NCI-H2107 treated with DMSO at 0.1 percent for 48 hours (cell line): ENCODE data around the gene PPP2R5E.

Experiments used
- DNase-seq: peaks from one replicate; lab custom pipeline; 2025; ENCODE audit not compliant: unreplicated experiment; lab: John Stamatoyannopoulos, UW

Gene PPP2R5E

DNA sequence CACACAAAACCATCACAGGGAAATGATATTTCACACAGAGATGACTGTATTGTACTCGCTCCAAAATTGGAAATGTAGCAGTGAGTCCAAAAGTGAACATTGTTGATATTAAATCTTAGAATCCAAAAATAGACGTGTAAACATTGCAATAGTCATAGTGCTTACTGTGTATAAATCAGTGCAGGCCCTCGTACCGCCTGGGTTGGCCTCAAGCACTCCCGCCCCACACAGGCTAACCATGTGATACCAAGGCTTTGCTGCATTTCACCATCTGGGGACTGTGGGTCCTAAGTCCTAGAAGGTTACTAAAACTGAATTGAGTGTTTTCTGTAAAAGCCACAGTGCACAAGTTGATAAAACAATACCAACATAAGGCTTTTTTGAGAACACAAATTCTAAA is 107.3 kb downstream of the PPP2R5E start:
- DNase-seq: no peak

DNA sequence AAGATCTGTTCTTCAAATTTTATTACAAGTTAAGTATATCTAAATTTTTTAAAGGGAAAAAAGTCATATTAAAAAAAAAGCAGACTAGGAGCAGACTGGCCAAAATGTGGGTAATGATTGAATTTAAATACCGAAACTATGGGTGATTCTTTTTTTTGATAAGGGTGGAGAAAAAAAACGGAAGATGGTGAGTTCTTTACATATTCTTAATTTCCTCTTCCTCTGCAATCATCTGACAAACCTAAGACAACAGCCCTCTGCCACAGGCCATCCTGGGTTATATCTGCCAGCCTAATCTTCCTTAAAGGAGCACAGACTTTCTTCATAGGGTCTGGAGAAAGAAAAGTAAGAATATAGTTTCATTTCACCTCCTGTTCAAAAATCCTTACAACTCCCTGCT is 108.0 kb downstream of the PPP2R5E start:
- no peak for DNase-seq

DNA sequence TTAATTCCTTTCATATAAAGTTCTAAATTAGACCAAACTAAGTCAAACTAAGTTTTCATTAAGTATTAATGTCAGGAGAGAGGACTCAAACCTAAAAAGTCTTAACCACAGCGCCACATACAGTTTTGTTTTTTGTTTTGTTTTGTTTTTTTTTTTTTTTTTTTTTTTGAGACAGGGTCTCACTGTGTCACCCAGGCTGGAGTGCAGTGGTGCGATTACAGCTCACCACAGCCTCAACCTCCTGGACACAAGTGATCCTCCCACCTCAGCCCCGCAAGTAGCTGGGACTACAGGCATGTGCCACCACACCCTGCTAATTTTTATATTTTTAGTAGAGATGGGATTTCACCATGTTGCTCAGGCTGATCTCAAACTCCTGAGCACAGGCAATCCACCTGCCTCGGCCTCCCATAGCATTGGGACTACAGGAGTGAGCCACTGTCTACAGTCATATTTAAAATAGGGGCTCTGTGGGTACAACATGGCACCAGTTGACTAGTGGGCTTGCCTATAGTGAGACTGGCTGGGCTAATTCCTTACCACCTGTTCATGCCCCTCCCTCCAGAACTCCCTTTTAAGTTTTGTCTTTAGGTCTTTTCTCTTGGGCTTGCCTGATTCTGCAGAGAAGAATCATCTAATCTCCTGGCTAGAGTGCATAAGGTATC is 110.2 kb downstream of the PPP2R5E start:
- DNase-seq: no peak

DNA sequence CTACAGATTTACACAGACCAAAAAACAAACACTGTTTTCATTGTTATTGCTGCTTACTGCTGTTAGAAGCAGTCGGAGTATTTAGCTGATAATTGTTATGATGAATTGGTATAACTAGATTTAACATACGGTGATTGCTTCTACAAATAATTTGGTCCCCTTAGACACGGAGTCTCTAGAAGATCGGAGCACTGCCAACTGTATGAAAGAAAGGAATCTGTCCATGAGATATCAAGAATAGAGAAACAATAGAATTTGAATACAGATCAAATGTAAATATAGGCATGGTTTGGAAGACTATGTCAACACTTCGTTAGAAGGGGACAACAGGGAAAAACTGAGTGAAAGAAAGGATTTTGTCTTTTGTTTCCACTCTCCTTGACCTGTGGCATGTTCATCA is 110.9 kb downstream of the PPP2R5E start:
- DNase-seq: no peak

DNA sequence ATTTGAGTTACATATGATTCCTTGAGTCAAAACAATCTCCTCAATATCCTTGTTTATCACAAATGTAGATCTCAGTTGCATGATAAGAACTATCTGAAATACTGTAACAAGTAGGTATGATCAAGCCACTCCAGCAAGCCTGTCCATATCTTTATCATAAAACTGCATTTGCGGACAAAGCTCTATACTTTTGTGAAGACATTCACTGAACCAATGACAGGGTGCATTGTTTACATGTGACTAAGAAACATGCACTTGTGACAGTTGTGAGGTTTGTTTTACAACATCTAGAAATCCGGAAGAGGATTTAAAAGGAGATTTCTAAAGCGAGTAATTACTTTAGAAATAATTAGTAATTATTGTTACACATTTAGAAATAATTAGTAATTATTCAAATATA is 111.7 kb downstream of the PPP2R5E start:
- DNase-seq: no peak

DNA sequence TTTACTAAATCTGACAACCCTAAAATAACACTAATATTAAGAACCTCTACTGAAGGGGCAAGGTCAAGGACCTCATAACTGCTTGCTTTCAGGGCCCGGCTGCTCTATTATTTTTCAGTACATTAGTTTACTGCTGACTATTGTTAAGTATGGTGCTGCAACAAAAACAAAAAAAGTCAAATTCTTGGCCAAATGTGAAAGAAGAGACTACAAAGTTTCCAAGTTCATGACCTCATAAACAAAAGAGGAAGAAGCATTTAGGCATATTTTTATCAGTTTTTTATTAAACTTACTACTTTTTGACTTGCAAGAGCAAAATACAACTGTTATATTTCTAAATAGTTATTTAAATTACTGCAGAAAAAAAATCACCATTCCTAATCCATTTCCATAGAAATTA is 114.7 kb downstream of the PPP2R5E start:
- no peak for DNase-seq

DNA sequence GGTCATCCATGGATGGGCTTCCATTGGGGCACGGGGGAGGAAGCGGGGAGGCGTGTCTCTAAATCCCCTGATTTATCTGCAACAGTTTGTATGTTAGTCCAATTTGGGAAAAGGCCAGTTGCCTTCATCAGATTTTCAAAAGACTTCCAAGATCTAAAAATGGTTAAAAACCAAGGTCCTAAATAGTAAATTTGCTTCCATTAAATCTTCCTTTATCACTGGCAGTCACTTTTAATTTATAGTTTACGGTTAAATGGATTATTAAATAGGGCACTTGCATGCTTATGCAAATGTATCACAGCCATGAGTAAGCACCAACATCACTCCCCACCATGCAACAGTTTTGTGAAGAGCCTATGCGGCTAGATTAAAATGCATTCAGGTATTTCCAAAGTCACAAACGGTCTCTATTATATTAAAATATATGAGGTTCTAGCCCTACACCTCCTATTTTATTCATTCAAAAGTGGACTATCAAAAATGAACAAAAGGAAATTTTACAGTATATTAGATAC is 116.3 kb downstream of the PPP2R5E start:
- no peak for DNase-seq

GRCh38 chr14:63423889-63424288 is 119.3 kb downstream of the PPP2R5E start:
- DNase-seq: no peak

GRCh38 chr14:63423381-63423780 is 119.8 kb downstream of the PPP2R5E start:
- DNase-seq: no peak

DNA sequence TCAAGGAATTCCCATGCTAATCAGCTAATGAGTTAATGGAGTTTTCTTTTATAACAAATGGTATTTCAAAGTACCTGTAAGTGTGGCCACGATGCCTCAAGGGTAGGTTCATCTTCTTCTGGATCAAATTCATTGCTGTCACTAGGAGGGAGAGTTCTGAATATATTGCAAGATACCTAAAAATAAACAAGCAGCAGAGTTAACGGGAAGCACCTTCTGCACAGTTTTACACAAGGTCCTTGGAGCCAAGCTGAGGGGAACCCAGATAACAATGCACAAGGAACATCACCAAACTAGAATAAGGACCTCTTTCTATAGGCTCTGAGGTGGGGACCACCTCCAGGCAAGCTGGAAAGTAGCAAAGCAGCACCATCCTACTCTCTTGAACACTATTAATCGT is 121.3 kb downstream of the PPP2R5E start:
- no peak for DNase-seq

DNA sequence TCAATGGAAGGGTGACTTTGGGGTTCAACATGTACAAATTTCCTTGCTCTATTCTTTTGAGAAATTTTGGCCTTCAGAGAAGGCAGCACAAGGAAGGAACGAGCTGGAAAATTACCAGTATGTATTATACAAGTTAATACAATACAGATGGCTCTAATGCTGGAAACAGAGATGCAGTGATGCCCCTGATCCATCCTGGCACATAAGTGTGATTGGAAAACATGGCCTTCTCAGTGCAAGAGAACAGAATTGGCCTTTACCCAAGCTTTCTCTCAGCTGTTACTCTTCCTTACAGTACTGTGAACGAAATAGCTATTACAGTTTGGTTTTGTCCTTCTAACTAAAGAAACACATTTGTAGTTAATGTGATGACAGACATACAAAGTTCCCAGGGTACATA is 122.0 kb downstream of the PPP2R5E start:
- DNase-seq: no peak

GRCh38 chr14:63418020-63418419 is 125.2 kb downstream of the PPP2R5E start:
- no peak for DNase-seq

DNA sequence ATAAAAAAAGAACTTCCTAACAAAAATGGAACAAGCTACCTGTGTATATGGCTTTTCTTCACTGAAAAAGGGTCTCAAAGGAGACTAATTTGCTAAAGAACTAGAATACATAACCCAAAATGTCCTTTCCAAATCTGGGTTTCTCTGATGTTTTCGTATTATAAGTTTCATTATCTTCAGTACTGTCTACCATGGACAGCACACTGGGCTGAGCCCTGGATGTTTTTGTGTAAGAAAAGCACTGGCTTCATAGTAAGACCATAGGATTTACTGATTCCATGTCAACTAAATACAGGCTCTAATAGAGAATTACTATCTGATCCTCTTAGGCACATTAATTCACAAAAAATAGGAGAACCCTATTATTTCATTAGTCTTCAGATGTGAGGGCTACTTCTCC is 130.2 kb downstream of the PPP2R5E start:
- DNase-seq: no peak

GRCh38 chr14:63406333-63406732 is 136.8 kb downstream of the PPP2R5E start:
- no peak for DNase-seq

GRCh38 chr14:63405715-63406114 is 137.5 kb downstream of the PPP2R5E start:
- DNase-seq: no peak

- DNase-seq: no peak
Measured at GRCh38 chr14:63404906-63405305, 138.3 kb downstream of the PPP2R5E start.

- no peak for DNase-seq
Measured at GRCh38 chr14:63401646-63402045, 141.5 kb downstream of the PPP2R5E start.

- DNase-seq: no peak
Measured at GRCh38 chr14:63398952-63399351, 144.2 kb downstream of the PPP2R5E start.

- DNase-seq: no peak
Measured at GRCh38 chr14:63394841-63395240, 148.3 kb downstream of the PPP2R5E start.

GRCh38 chr14:63394432-63394831 is 148.7 kb downstream of the PPP2R5E start:
- no peak for DNase-seq

- no peak for DNase-seq
Measured at GRCh38 chr14:63393012-63393411, 150.2 kb downstream of the PPP2R5E start.

DNA sequence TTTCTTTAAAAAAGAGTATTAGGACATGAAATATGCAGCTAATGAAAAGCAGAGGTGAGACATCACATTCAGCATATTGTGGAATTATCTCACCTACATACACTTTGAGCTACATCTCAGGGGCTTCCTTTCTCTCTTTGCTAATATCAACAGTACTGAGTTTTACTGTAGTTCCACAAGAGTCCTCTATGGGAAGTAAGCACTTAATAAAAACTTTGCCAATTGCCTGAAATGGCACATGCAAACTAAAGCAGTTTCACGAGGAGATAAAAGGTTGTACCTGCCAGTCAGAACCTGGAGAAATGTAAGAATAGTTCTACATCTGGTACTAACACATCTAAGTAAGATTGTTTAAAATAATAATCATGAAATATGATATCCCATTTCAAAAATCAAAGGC is 150.9 kb downstream of the PPP2R5E start:
- DNase-seq: no peak

DNA sequence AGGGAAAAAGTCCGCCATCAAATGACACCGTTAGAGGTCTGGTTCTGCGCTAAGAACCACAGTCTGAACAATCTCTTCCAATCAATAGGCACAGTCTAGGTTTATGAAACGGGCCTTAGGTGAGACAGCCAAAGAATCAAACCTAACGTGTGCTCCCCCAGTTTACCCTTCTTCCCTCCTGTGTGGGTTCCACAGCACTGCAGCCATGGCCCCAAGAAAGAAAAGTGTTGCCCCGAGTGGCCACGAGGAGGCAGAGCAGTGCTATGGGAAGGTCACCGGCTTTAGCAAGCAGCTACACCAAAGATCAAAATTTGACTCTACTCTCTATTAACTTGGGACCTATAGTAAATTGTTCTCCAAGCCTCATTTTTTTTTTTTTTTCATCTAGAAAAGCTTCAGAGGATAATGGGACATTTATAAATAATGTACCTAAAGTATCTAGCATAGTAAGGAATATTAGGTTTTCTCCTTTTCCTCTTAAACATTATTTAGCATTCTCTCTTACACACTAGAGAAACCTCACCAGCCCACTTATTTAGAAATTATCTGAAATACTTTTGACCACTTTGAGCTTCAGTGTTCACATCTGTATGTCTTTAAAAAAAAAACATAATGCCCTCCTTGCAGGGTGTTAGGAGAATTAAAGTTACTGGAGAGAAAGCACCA is 154.3 kb downstream of the PPP2R5E start:
- DNase-seq: peak; percentile 76
